H1 (cell line): ENCODE results near the gene TNS2.

ENCODE experiments used
- GABPA ChIP-seq: IDR thresholded peaks from 2 replicates; pipeline ENCODE4 v1.6.1; 2011; ENCODE audit warnings: mild to moderate bottlenecking, low read length, moderate library complexity, borderline replicate concordance; ENCODE audit not compliant: insufficient read depth
- PHF8 ChIP-seq: fragments of 200-600 bp; sonication (generic); conservative IDR thresholded peaks from 2 replicates; pipeline ENCODE4 v1.7.1; 2012; ENCODE audit warnings: low read depth, mild to moderate bottlenecking, inconsistent platforms, low read length, moderate library complexity
- POLR2A ChIP-seq, 2 experiments: IDR thresholded peaks; 1 replicate in 1 of 2; 2 replicates in 1 of 2; pipeline ENCODE4 v1.6.1; 2011; ENCODE audit warnings: low read depth in 2 of 2, low read length in 2 of 2, mild to moderate bottlenecking in 2 of 2; ENCODE audit errors: control extremely low read depth in 1 of 2
- TF ChIP-seq, protein P1 (sequence below), 3 experiments: IDR thresholded peaks; 1 replicate in 2 of 3; 2 replicates in 1 of 3; pipeline versions ENCODE4 v1.5.1 to v1.6.1; 2011; ENCODE audit warnings: low read length in 3 of 3, mild to moderate bottlenecking in 3 of 3, inconsistent platforms in 2 of 3, low read depth in 1 of 3, moderate library complexity in 1 of 3; ENCODE audit not compliant: insufficient read depth in 1 of 3; ENCODE audit errors: control extremely low read depth in 1 of 3
- TF ChIP-seq, protein P2 (sequence below): IDR thresholded peaks from 2 replicates; pipeline ENCODE4 v1.6.1; 2012; ENCODE audit warnings: low read length, inconsistent platforms

DNA sequence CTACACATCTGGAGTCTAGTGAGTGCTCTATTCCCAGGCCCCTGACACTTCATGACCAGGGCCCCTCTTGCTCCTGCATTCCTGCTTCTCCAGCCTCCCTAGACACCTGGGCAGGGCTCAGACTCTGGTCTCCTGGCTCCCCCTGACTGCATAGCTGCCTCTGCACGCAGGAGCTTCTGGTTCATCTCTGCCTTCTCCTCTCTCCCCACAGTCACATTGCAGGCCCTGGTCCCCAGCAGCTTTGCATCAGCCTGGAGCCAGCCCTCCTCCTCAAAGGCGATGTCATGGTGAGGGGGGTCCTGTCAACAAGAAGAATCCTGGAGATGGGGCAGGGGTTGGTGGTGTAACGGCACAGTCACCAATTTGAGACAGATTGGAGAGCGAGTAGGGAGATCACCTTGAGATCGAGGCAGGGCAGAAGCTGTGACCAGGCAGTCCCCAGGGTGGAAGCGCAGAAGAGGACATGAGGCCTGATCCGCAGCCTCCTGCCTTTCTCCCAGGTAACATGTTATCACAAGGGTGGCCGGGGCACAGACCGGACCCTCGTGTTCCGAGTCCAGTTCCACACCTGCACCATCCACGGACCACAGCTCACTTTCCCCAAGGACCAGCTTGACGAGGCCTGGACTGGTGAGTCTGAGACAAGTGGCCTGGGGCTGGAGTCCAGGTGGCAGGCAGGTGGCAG, 8.1 kb downstream of the TNS2 start:
- TF ChIP-seq, protein P1, sequence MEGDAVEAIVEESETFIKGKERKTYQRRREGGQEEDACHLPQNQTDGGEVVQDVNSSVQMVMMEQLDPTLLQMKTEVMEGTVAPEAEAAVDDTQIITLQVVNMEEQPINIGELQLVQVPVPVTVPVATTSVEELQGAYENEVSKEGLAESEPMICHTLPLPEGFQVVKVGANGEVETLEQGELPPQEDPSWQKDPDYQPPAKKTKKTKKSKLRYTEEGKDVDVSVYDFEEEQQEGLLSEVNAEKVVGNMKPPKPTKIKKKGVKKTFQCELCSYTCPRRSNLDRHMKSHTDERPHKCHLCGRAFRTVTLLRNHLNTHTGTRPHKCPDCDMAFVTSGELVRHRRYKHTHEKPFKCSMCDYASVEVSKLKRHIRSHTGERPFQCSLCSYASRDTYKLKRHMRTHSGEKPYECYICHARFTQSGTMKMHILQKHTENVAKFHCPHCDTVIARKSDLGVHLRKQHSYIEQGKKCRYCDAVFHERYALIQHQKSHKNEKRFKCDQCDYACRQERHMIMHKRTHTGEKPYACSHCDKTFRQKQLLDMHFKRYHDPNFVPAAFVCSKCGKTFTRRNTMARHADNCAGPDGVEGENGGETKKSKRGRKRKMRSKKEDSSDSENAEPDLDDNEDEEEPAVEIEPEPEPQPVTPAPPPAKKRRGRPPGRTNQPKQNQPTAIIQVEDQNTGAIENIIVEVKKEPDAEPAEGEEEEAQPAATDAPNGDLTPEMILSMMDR (IDR thresholded peaks at IDR 0.05; ENCODE audit: control extremely low read depth in 1 of 3, insufficient read depth in 1 of 3, low read depth in 1 of 3, low read length in 3 of 3), result no peak
- TF ChIP-seq, protein P2, sequence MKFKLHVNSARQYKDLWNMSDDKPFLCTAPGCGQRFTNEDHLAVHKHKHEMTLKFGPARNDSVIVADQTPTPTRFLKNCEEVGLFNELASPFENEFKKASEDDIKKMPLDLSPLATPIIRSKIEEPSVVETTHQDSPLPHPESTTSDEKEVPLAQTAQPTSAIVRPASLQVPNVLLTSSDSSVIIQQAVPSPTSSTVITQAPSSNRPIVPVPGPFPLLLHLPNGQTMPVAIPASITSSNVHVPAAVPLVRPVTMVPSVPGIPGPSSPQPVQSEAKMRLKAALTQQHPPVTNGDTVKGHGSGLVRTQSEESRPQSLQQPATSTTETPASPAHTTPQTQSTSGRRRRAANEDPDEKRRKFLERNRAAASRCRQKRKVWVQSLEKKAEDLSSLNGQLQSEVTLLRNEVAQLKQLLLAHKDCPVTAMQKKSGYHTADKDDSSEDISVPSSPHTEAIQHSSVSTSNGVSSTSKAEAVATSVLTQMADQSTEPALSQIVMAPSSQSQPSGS, result no peak
- TF ChIP-seq GABPA (no peak), POLR2A (IDR thresholded peaks at IDR 0.05; ENCODE audit: control extremely low read depth in 1 of 2, low read depth in 2 of 2, low read length in 2 of 2) (no peak), PHF8 (no peak)
